NCI-H146 (cell line): ENCODE results near the gene PSD.

Source experiments
- DNase-seq: peaks from one replicate; lab custom pipeline; 2025; lab: John Stamatoyannopoulos, UW

The PSD gene

DNA sequence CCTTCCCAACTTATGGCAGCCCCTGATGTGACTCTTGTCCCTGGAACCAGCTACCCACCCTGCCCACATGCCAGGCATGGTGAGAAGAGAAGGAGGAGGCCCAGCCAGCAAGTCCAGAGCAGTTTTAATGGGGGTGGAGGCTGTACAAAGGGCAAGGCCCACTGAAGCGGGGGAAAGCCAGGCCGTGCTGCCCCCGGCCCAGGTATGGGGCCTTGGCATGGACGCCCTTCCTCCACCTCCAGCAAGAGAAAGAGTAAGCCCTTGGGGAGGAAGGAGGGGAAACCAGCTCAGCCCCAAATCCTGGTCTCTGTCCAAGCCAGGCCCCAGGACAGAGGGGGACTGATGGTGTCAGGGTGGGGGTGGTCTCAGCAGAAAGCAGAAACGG is 16.1 kb downstream of the PSD start:
- no peak for DNase-seq

- DNase-seq = no peak
Observed at GRCh38 chr10:102401735-102402511, 16.7 kb downstream of the PSD start.

DNA sequence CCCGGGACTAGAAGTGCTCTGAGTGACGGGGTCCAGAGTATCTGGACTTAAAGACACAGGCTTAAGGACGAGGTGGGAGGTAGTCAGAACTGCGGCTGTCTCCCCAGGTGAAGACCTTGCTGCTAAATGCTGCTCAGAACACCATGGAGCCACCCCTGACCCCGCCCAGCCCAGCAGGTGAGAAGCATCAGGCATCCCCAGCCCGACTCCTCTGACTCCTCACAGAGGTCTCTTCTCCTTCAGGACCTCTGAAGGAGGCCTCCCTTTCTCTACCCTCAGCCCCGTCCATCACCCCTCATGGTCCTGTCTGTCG is 17.3 kb downstream of the PSD start:
- DNase-seq = no peak

DNA sequence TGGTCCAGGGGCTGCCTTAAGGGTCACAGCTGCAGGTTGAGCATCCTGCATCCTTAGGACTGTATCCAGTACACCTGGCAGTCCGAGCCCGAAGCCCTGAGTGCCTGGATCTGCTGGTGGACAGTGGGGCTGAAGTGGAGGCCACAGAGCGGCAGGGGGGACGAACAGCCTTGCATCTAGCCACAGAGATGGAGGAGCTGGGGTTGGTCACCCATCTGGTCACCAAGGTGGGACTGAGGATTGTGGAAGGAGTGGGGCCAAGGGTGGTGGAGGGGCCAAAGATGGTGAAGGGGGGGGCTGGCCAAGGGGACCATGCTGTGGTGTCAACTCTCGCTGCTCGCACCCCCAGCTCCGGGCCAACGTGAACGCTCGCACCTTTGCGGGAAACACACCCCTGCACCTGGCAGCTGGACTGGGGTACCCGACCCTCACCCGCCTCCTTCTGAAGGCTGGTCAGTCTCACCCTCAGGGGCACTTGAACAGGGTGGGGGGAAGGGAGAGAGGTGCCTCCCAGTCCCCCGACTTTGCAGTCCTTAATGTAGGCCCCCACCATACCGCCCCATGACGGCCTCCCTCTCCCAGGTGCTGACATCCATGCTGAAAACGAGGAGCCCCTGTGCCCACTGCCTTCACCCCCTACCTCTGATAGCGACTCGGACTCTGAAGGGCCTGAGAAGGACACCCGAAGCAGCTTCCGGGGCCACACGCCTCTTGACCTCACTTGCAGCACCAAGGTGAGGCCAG is 17.8 kb downstream of the PSD start:
- DNase-seq = no peak

DNA sequence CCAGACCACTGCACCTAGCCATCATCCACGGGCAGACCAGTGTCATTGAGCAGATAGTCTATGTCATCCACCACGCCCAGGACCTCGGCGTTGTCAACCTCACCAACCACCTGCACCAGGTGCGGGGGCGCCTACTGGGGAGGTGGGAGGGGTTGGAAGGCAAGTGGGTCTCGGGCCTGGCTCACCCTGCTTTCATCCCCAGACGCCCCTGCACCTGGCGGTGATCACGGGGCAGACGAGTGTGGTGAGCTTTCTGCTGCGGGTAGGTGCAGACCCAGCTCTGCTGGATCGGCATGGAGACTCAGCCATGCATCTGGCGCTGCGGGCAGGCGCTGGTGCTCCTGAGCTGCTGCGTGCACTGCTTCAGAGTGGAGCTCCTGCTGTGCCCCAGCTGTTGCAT is 18.5 kb downstream of the PSD start:
- peak; percentile 58 for DNase-seq

DNA sequence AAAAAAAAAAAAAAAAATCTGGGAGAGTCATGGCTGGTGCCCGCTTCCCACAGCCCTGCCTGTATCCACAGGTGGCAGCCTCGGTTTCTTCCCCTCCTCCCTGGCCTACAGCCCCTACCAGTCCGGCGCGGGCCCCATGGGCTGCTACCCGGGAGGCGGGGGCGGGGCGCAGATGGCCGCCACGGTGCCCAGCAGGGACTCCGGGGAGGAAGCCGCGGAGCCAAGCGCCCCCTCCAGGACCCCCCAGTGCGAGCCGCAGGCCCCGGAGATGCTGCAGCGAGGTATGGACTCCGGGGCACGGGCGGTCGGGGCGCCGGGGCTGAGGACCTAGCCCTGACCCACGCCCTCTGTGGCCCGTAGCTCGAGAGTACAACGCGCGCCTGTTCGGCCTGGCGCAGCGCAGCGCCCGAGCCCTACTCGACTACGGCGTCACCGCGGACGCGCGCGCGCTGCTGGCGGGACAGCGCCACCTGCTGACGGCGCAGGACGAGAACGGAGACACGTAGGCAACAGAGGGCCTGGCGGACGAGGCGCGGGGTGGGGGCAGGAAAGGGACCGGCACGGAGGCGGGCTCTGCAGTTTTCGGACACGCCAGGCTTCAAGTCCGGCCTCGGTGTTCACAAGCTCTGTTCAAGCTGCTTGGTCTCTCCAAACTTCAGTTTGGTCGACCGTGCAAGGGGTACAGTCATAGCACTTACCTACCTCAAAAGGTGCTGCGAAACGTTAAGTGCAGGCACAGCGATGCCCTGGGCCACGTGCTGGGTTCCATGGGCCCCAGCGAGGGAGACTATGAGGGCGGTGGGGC is 19.2 kb downstream of the PSD start:
- peak; percentile 83 for DNase-seq

GRCh38 chr10:102398172-102399020 is 20.2 kb downstream of the PSD start:
- DNase-seq = no peak

- DNase-seq = no peak
Observed at GRCh38 chr10:102397222-102398171, 21.1 kb downstream of the PSD start.

- DNase-seq = no peak
Observed at GRCh38 chr10:102396730-102397151, 21.8 kb downstream of the PSD start.

GRCh38 chr10:102396317-102396650 is 22.3 kb downstream of the PSD start:
- no peak for DNase-seq

- DNase-seq = peak; percentile 67
Observed at GRCh38 chr10:102395400-102396316, 22.9 kb downstream of the PSD start, which contains the start of gene NFKB2. TSS of gene NFKB2 (plus strand) at chr10:102395705. CDS start at chr10:102395960, 255 bp downstream.

DNA sequence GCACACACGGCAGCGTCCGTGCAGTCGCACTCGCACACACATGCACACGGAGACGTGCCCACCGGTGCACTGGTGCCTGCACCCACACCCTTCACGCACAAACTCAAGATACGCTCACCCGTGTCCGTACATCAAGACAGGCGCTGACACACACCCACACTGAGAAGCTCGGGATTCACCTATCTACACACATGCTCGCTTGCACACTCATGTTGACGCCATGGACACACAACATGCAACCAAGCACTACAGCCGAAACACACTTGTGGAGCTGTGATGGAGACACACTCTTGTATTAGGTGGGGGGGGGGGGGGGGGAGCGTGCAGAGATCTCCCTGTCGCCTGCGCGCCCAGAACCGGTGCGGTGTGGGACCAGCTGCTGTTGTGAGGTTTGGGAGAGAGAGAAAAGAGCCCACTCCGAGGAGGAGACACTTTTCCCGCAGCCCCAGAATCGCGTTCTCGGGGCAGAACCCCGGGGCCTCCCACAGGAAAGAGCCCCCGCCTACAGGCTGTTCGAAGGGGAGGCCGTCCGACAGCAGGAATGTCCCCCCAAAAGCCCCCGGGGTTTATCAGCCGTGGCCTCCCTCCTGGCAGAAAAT is 23.7 kb downstream of the PSD start:
- peak; percentile 47 for DNase-seq

- peak; percentile 79 for DNase-seq
Observed at GRCh38 chr10:102394079-102394800, 24.3 kb downstream of the PSD start.

DNA sequence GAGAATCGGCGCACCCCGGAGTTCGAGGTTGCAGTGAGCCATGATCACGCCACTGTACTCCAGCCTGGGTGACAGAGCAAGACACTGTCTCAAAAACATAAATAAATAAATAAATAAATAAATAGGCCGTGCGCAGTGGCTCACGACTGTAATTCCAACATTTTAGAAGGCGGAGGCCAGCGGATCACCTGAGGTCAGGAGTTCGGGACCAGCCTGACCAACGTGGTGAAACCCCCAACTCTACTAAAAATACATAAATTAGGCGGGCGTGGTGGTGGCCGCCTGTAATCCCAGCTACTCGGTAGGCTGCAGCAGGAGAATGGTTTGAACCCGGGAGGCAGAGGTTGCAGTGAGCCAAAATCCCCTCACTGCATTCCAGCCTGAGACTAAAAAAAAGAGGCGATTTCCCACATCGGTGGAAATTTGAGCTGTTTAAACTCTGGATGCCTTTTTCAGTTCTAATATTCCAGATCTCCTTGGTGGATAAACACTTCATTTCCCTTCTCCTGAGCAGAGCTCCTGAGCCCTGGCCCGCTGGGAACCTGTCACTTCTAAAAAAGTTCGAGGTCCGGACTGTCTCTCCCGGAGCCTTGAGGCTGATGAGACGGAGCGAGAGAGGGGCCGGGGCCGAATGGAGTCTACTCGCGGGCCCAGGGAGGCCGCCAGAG is 25.0 kb downstream of the PSD start:
- no peak for DNase-seq

DNA sequence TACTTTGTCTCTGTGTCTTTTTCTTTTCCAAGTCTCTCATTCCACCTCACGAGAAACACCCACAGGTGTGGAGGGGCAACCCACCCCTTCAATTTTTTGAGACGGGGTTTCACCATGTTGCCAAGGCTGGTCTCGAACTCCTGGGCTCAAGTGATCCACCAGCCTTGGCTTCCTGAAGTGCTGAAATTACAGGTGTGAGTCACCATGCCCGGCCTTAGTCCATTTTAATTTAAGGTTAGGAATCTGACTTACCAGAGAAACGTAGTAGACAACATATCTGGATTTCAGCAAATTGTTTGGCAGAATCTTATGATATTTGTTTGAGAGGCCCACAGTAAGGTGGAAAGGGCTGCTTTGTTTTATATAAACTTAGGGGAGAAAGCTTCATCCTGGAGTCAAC is 26.3 kb downstream of the PSD start:
- no peak for DNase-seq

DNA sequence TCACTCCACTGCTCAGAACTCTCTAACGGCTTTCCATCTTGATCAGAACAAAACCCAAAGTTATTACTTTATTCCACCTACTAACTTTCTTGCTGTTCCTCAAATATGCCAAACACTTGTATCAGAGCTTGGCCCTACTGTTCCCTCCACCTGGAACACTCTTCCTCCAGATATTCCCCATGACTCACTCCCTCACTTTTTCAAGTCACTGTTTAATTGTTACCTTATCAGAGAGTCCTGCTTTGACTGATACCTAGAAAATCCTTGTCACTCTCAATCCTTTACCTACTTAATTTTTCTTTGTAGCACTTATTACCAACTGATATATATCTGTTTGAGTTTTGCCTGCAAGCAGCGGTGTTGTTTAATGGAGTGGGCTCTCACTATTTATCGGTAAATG is 28.7 kb downstream of the PSD start:
- DNase-seq = no peak

DNA sequence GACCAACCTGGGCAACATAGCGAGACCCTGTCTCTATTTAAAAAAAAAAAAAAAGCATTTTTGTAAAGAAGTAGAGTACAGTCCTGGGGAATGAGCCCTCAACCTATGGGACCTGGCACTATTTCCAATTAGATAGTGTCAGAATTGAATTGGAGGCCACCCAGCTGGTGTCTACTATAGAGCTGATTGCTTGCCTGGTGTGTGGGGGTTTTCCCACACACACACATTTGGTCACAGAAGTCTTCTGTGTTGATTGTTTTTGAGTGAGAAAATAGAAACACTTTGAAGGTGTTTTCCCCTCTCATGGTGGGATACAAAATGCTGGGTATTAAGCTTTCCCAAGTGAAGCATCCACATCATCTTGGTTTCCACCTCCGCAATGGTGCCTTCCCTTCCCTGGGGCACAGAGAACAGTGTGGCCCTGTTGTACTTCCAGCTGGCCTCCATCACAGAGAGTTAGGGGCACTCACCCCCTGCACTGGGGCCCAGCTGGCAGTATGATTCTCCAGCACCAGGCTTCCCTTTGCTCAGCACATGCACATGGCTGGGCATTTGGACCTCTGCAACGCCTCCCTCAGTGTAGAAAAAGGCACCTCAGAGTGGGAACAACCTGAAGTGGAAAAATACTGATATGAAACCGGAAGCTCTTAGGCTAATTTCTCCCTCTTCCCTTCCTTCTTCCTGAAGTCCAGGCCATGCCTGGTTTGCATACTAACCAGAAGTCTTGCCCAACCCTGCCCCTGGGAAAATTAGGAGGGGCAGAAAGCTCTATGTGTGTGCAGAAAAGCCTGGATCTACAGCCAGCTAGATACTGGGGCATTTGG is 33.8 kb downstream of the PSD start:
- DNase-seq = no peak
